ENCODE measurements around the gene USP9Y.

Gene USP9Y

DNA sequence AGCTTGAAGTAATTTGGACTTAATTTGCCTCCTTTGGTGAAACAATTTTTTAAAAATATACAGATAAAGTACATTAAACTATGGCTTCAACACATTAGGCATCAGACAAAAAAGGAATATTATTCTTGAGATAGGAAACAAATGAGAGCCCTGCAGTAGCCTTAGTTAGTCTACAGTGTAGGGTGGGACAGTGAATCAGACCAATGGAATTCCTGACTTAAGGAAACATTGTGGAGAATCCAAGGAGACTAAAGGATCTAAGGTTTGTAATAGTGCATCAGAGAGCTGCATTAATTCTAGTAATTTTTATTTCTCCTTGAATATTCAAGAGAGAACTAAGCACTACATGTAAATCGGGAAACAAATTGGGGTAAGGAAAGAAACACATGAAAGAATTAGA, 125.8 kb downstream of the USP9Y start:
- Histone ChIP-seq H4K8ac (ENCODE audit: low read depth, low read length) (no peak overlapping the region), H3K14ac (ENCODE audit: low read length) (no peak overlapping the region), H3K23ac (ENCODE audit: low read depth, low read length, poor library complexity) (no peak overlapping the region), H3K18ac (ENCODE audit: low read length) (no peak overlapping the region), H3K4me3 (ENCODE audit: low read length in 2 of 2) (no peak overlapping the region), H3K9me3 (replicated peaks in 1 of 2; ENCODE audit: control insufficient read depth in 2 of 2, insufficient read depth in 1 of 2, low read depth in 1 of 2, low read length in 2 of 2) (no peaks in the 10 kb centered on the region), H3K9ac (ENCODE audit: low read depth, low read length, poor library complexity) (no peak overlapping the region), H2AFZ (ENCODE audit: low read length) (no peak overlapping the region), H2BK15ac (ENCODE audit: low read length) (no peak overlapping the region), H3K27ac (replicated peaks; ENCODE audit: low read length) (no peak overlapping the region), H2BK12ac (ENCODE audit: low read length) (no peak overlapping the region), H2AK5ac (ENCODE audit: low read depth, low read length) (no peak overlapping the region), H3K27me3 (ENCODE audit: control insufficient read depth in 3 of 3, insufficient read depth in 3 of 3, low read depth in 1 of 3, low read length in 3 of 3) (no peaks in the 10 kb centered on the region), H3K79me1 (ENCODE audit: low read depth, low read length) (no peaks in the 10 kb centered on the region), H3K36me3 (replicated peaks in 1 of 2; ENCODE audit: control insufficient read depth in 2 of 2, insufficient read depth in 2 of 2, low read length in 2 of 2) (no peaks in the 10 kb centered on the region), H4K91ac (ENCODE audit: low read depth, low read length, poor library complexity) (no peak overlapping the region), H3K4me1 (ENCODE audit: control insufficient read depth in 2 of 2, insufficient read depth in 1 of 2, low read depth in 1 of 2, low read length in 2 of 2) (no peaks in the 10 kb centered on the region), H3K4ac (ENCODE audit: low read length) (no peak overlapping the region), H2BK120ac (ENCODE audit: low read depth, low read length) (no peak overlapping the region), H3K4me2 (ENCODE audit: insufficient read depth, low read length, poor library complexity, severe bottlenecking) (no peak overlapping the region), H2BK5ac (ENCODE audit: low read length) (no peak overlapping the region)
- no peak for DNase-seq (ENCODE audit: low spot score)
- WGBS, 2 donors (ENCODE audit: extremely low coverage in 2 of 2, insufficient read length in 2 of 2, insufficient replicate concordance in 1 of 2): no CpG with 5 or more reads among the region's 1 CpG

DNA sequence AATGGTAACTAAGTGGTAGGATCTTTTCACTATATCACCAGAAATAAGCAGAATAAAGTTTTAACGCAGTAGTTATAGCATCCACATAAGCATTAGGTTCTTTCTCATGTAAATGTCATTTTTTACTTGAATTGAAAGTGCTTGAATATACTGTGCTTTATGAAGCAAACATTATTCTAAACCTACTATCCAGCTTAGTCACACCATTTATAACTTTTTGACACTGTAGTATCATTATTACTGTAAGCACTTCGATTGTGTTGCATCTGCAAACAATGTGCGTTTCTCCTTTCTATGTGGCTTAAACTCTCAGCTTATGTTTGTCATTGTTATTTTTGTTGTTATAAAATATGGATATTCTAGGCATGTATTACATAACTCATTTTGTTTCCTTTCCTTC, 132.3 kb downstream of the USP9Y start:
- H2BK5ac ChIP-seq (ENCODE audit: low read length): no peak overlapping the region
- no peak overlapping the region for H3K18ac ChIP-seq (ENCODE audit: low read length)
- H4K91ac ChIP-seq (ENCODE audit: low read depth, low read length, poor library complexity): no peak overlapping the region
- H3K4me2 ChIP-seq (ENCODE audit: insufficient read depth, low read length, poor library complexity, severe bottlenecking): no peak overlapping the region
- no peak overlapping the region for H2BK15ac ChIP-seq (ENCODE audit: low read length)
- no peaks in the 10 kb centered on the region for H3K4me1 ChIP-seq (ENCODE audit: control insufficient read depth in 2 of 2, insufficient read depth in 1 of 2, low read depth in 1 of 2, low read length in 2 of 2)
- H3K36me3 ChIP-seq (replicated peaks in 1 of 2; ENCODE audit: control insufficient read depth in 2 of 2, insufficient read depth in 2 of 2, low read length in 2 of 2): no peaks in the 10 kb centered on the region
- H3K23ac ChIP-seq (ENCODE audit: low read depth, low read length, poor library complexity): no peak overlapping the region
- H2BK12ac ChIP-seq (ENCODE audit: low read length): no peak overlapping the region
- no peaks in the 10 kb centered on the region for H3K9me3 ChIP-seq (replicated peaks in 1 of 2; ENCODE audit: control insufficient read depth in 2 of 2, insufficient read depth in 1 of 2, low read depth in 1 of 2, low read length in 2 of 2)
- H2AK5ac ChIP-seq (ENCODE audit: low read depth, low read length): no peak overlapping the region
- no peaks in the 10 kb centered on the region for H3K79me1 ChIP-seq (ENCODE audit: low read depth, low read length)
- no peak overlapping the region for H3K4ac ChIP-seq (ENCODE audit: low read length)
- no peak overlapping the region for H2BK120ac ChIP-seq (ENCODE audit: low read depth, low read length)
- no peak overlapping the region for H4K8ac ChIP-seq (ENCODE audit: low read depth, low read length)
- H3K4me3 ChIP-seq (ENCODE audit: low read length in 2 of 2): no peak overlapping the region
- no peak overlapping the region for H3K14ac ChIP-seq (ENCODE audit: low read length)
- no peak overlapping the region for H3K9ac ChIP-seq (ENCODE audit: low read depth, low read length, poor library complexity)
- no peaks in the 10 kb centered on the region for H3K27me3 ChIP-seq (ENCODE audit: control insufficient read depth in 3 of 3, insufficient read depth in 3 of 3, low read depth in 1 of 3, low read length in 3 of 3)
- no CpG with 5 or more reads among the region's 3 CpGs for WGBS, 2 donors (ENCODE audit: extremely low coverage in 2 of 2, insufficient read length in 2 of 2, insufficient replicate concordance in 1 of 2)
- H2AFZ ChIP-seq (ENCODE audit: low read length): no peak overlapping the region
- no peak overlapping the region for H3K27ac ChIP-seq (replicated peaks; ENCODE audit: low read length)
- DNase-seq (ENCODE audit: low spot score): no peak

DNA sequence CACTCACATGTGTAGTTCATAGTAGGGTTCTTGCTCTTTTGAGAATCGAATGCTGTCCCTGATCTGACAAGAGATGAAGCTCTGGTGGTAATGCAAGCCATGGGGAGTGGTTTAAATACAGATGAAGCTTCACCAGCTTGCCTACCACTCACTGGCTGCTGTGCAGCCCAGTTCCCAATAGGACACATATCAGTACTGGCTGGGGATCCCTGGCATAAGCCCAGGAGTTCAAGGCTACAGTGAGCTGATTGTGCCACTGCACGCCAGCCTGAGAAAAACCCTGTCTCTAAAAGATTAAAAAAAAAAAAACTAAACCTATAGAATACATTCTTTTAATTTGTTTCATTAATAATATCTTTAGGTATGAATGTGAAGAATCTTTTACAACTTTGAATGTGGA, 136.5 kb downstream of the USP9Y start:
- H3K9ac ChIP-seq (ENCODE audit: low read depth, low read length, poor library complexity): no peak overlapping the region
- H3K4me1 ChIP-seq (ENCODE audit: control insufficient read depth in 2 of 2, insufficient read depth in 1 of 2, low read depth in 1 of 2, low read length in 2 of 2): no peaks in the 10 kb centered on the region
- H2AK5ac ChIP-seq (ENCODE audit: low read depth, low read length): no peak overlapping the region
- no peak overlapping the region for H3K4ac ChIP-seq (ENCODE audit: low read length)
- DNase-seq (ENCODE audit: low spot score): no peak
- no peak overlapping the region for H2BK12ac ChIP-seq (ENCODE audit: low read length)
- no peak overlapping the region for H3K23ac ChIP-seq (ENCODE audit: low read depth, low read length, poor library complexity)
- H3K18ac ChIP-seq (ENCODE audit: low read length): no peak overlapping the region
- H3K14ac ChIP-seq (ENCODE audit: low read length): no peak overlapping the region
- no peak overlapping the region for H2BK5ac ChIP-seq (ENCODE audit: low read length)
- no peak overlapping the region for H2AFZ ChIP-seq (ENCODE audit: low read length)
- H3K36me3 ChIP-seq (replicated peaks in 1 of 2; ENCODE audit: control insufficient read depth in 2 of 2, insufficient read depth in 2 of 2, low read length in 2 of 2): no peaks in the 10 kb centered on the region
- H3K27me3 ChIP-seq (ENCODE audit: control insufficient read depth in 3 of 3, insufficient read depth in 3 of 3, low read depth in 1 of 3, low read length in 3 of 3): no peaks in the 10 kb centered on the region
- H4K91ac ChIP-seq (ENCODE audit: low read depth, low read length, poor library complexity): no peak overlapping the region
- no peak overlapping the region for H3K27ac ChIP-seq (replicated peaks; ENCODE audit: low read length)
- H2BK15ac ChIP-seq (ENCODE audit: low read length): no peak overlapping the region
- H3K4me3 ChIP-seq (ENCODE audit: low read length in 2 of 2): no peak overlapping the region
- no peak overlapping the region for H3K4me2 ChIP-seq (ENCODE audit: insufficient read depth, low read length, poor library complexity, severe bottlenecking)
- H4K8ac ChIP-seq (ENCODE audit: low read depth, low read length): no peak overlapping the region
- no peak overlapping the region for H2BK120ac ChIP-seq (ENCODE audit: low read depth, low read length)
- H3K9me3 ChIP-seq (replicated peaks in 1 of 2; ENCODE audit: control insufficient read depth in 2 of 2, insufficient read depth in 1 of 2, low read depth in 1 of 2, low read length in 2 of 2): no peaks in the 10 kb centered on the region
- H3K79me1 ChIP-seq (ENCODE audit: low read depth, low read length): no peaks in the 10 kb centered on the region
- WGBS, 2 donors (ENCODE audit: extremely low coverage in 2 of 2, insufficient read length in 2 of 2, insufficient replicate concordance in 1 of 2): no CpG with 5 or more reads among the region's 2 CpGs

DNA sequence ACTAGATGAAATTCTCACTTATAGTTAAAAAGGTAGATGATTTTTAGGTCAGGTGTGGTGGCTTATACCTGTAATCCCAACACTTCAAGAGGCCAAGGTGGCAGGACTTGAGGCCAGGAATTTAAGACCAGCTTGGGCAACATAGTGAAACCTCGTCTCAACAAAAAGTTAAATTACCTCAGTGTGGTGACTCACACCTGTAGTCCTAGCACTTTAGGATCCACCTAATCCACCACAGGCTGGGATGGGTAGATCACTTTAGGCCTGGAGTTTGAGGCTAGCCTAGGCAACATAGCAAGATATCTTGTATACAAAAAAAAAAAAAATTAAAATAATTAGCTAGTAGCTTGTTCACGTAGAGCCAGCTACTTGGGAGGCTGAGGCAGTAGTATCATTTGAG, 140.3 kb downstream of the USP9Y start:
- H3K4me3 ChIP-seq (ENCODE audit: low read length in 2 of 2): no peak overlapping the region
- no peak overlapping the region for H3K18ac ChIP-seq (ENCODE audit: low read length)
- no peaks in the 10 kb centered on the region for H3K4me1 ChIP-seq (ENCODE audit: control insufficient read depth in 2 of 2, insufficient read depth in 1 of 2, low read depth in 1 of 2, low read length in 2 of 2)
- no peaks in the 10 kb centered on the region for H3K27me3 ChIP-seq (ENCODE audit: control insufficient read depth in 3 of 3, insufficient read depth in 3 of 3, low read depth in 1 of 3, low read length in 3 of 3)
- H2BK12ac ChIP-seq (ENCODE audit: low read length): no peak overlapping the region
- H3K9me3 ChIP-seq (replicated peaks in 1 of 2; ENCODE audit: control insufficient read depth in 2 of 2, insufficient read depth in 1 of 2, low read depth in 1 of 2, low read length in 2 of 2): no peaks in the 10 kb centered on the region
- H4K8ac ChIP-seq (ENCODE audit: low read depth, low read length): no peak overlapping the region
- H3K4ac ChIP-seq (ENCODE audit: low read length): no peak overlapping the region
- H3K79me1 ChIP-seq (ENCODE audit: low read depth, low read length): no peaks in the 10 kb centered on the region
- no peak overlapping the region for H3K4me2 ChIP-seq (ENCODE audit: insufficient read depth, low read length, poor library complexity, severe bottlenecking)
- no peak for DNase-seq (ENCODE audit: low spot score)
- no peak overlapping the region for H3K9ac ChIP-seq (ENCODE audit: low read depth, low read length, poor library complexity)
- H3K14ac ChIP-seq (ENCODE audit: low read length): no peak overlapping the region
- WGBS, 2 donors (ENCODE audit: extremely low coverage in 2 of 2, insufficient read length in 2 of 2, insufficient replicate concordance in 1 of 2): no CpG with 5 or more reads among the region's 2 CpGs
- no peak overlapping the region for H3K27ac ChIP-seq (replicated peaks; ENCODE audit: low read length)
- H2BK5ac ChIP-seq (ENCODE audit: low read length): no peak overlapping the region
- no peak overlapping the region for H2BK15ac ChIP-seq (ENCODE audit: low read length)
- H3K36me3 ChIP-seq (replicated peaks in 1 of 2; ENCODE audit: control insufficient read depth in 2 of 2, insufficient read depth in 2 of 2, low read length in 2 of 2): no peaks in the 10 kb centered on the region
- H2BK120ac ChIP-seq (ENCODE audit: low read depth, low read length): no peak overlapping the region
- H3K23ac ChIP-seq (ENCODE audit: low read depth, low read length, poor library complexity): no peak overlapping the region
- no peak overlapping the region for H4K91ac ChIP-seq (ENCODE audit: low read depth, low read length, poor library complexity)
- H2AFZ ChIP-seq (ENCODE audit: low read length): no peak overlapping the region
- no peak overlapping the region for H2AK5ac ChIP-seq (ENCODE audit: low read depth, low read length)

Data from neuronal stem cell (in vitro differentiated cells).